Cerebellar cortex (tissue), 1 donor: ENCODE measurements around the gene CRNN.
A peak's percentile ranks its signal among the peaks of the same experiment; 100 is the strongest.

Experiments used
- DNase-seq: peaks from one replicate; pipeline ENCODE4 v3.0.0-alpha.2; 2015; ENCODE audit warnings: low spot score

Gene CRNN

GRCh38 chr1:152419917-152420316 lies 5.9 kb upstream of the CRNN start:
- no peak for DNase-seq

- no peak for DNase-seq
These were observed 1.6 kb upstream of the CRNN start for GRCh38 chr1:152415454-152416227.

- no peak for DNase-seq
These were observed 1.3 kb downstream of the CRNN start for GRCh38 chr1:152412756-152413155.

GRCh38 chr1:152411134-152411533 lies 2.9 kb downstream of the CRNN start:
- DNase-seq = no peak

- DNase-seq = no peak
These were observed 3.5 kb downstream of the CRNN start for GRCh38 chr1:152410599-152410998.

GRCh38 chr1:152410028-152410427 lies 4.0 kb downstream of the CRNN start:
- no peak for DNase-seq

GRCh38 chr1:152408664-152409063 lies 5.4 kb downstream of the CRNN start:
- no peak for DNase-seq

GRCh38 chr1:152398812-152399698 lies 15.0 kb downstream of the CRNN start:
- DNase-seq = peak; percentile 7

GRCh38 chr1:152397474-152397873 lies 16.6 kb downstream of the CRNN start:
- peak; percentile 3 for DNase-seq

GRCh38 chr1:152394151-152394550 lies 19.9 kb downstream of the CRNN start:
- no peak for DNase-seq

GRCh38 chr1:152392909-152393308 lies 21.2 kb downstream of the CRNN start:
- no peak for DNase-seq

GRCh38 chr1:152388889-152389288 lies 25.2 kb downstream of the CRNN start:
- no peak for DNase-seq

- no peak for DNase-seq
These were observed 27.1 kb downstream of the CRNN start for GRCh38 chr1:152386940-152387339.

- no peak for DNase-seq
These were observed 33.1 kb downstream of the CRNN start for GRCh38 chr1:152380932-152381331.

GRCh38 chr1:152374451-152374850 lies 39.6 kb downstream of the CRNN start:
- DNase-seq = no peak

GRCh38 chr1:152372672-152373071 lies 41.4 kb downstream of the CRNN start:
- no peak for DNase-seq

GRCh38 chr1:152367436-152367835 lies 46.6 kb downstream of the CRNN start:
- DNase-seq = no peak

GRCh38 chr1:152359906-152360305 lies 54.2 kb downstream of the CRNN start, which contains the start of gene FLG2:
Gene FLG2 (minus strand): TSS chr1:152360006. CDS start chr1:152358884, 1,122 bp downstream.
- DNase-seq = no peak
